Measurements from ENCODE around the gene WNT7A. TPM values are rescaled to one million over a fixed set of nuclear protein-coding genes. Genes with fewer than 3 reads are reported as not detected.

Gene WNT7A
- total and polyA plus RNA-seq, 9 donors = under 0.01 to 1.0 (median 0.07) TPM; not detected in 4

DNA sequence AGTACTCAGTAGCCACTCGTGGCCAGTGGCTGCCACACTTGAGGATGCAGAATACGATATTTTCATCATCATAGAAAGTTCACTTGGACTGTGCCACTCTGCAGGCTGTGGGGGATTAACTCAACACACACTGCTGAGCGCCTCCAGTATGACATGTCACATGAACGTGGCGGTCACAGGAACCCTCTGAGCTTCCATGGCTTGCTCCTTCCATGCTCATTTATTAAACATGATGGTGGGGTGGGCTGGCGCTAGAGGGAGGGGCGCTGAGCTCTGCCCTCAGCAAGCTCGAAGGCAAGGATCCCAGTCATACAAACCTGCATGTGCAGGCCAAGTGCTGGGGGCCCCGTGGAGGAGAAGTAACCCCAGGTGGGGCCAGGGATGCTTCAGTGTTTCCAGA, 85.5 kb downstream of the WNT7A start:
- no peak for DNase-seq
- Histone ChIP-seq H3K4me1 (ENCODE audit: control insufficient read depth, insufficient read depth, low read length) (no peaks in the 10 kb centered on the region), H3K36me3 (ENCODE audit: control insufficient read depth, insufficient read depth, low read length) (no peaks in the 10 kb centered on the region), H3K27ac (ENCODE audit: low read length) (no peak overlapping the region), H3K9me3 (replicated peaks; ENCODE audit: control insufficient read depth, low read depth, low read length) (no peaks in the 10 kb centered on the region), H3K4me3 (ENCODE audit: low read length) (no peak overlapping the region), H3K27me3 (ENCODE audit: control insufficient read depth, insufficient read depth, low read length) (peaks cover 41% of the 10 kb centered on the region)
- WGBS (ENCODE audit: insufficient coverage) = 89% methylated on average over 9 of the region's 9 CpGs

DNA sequence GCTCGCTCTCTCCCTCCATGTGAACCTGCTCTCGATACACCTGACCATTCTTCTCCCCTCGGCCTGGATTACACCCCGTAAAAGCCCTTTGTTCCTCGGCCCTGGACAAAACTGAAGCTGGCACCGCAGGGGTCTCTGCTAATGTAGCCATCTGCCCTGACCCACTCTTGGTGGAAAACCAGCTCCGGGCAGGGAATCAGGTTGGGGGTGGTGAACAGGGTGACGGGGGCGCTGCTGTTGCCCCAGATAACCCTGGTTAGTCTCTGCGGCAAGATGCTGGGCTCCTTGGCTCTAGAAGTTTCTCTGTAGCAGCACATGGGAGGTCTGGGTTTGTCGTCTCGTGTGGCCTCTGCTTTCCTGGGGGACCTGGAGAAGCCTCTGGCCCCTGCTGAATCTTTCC, 86.4 kb downstream of the WNT7A start:
- WGBS (ENCODE audit: insufficient coverage) = 67% methylated on average over 10 of the region's 12 CpGs
- Histone ChIP-seq H3K4me3 (ENCODE audit: low read length) (no peak overlapping the region), H3K27me3 (ENCODE audit: control insufficient read depth, insufficient read depth, low read length) (peaks cover 37% of the 10 kb centered on the region), H3K36me3 (ENCODE audit: control insufficient read depth, insufficient read depth, low read length) (no peaks in the 10 kb centered on the region), H3K9me3 (replicated peaks; ENCODE audit: control insufficient read depth, low read depth, low read length) (no peaks in the 10 kb centered on the region), H3K4me1 (ENCODE audit: control insufficient read depth, insufficient read depth, low read length) (no peaks in the 10 kb centered on the region), H3K27ac (ENCODE audit: low read length) (no peak overlapping the region)
- no peak for DNase-seq

DNA sequence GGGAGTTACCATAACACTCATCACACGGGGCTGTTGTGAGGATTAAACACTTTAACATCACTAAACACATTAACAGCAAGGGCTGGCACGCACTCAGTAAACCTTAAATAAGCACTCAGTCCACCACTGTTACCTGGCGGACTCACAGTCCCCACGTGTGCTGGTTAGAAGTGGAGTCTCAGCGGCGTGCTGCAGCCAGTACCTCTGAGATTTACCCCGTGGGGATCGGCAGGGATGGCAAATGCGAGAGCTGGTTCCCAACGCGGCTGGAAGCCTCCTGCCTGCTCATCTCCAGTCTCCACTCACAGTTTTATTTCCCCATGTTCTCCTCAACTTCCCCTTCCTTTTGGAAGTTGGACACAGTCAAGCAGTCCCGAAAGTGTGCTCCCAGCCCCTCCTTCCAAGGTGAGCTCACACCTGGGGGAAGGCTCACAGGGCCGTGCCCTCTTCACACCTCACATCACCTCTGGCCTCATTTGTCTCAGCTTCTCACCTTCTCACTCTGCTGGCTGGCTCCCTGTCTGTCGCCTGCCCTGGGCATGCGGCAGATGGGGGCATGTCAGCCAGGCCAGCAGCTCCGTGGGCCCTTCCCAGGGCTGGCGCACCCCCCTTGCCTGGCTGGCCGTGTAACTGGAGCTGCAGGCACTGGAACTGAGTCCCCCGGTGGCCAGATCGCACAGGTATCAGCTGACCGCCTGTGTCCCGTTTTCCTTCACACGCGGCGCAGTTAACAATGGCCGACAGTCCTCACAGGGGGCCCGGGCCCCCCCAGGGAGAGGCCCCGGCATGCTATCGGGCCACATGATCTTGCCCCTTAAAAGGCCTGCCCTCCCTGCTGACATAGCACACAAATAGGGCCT, 87.1 kb downstream of the WNT7A start:
- 32% methylated on average over 25 of the region's 29 CpGs for WGBS (ENCODE audit: insufficient coverage)
- Histone ChIP-seq H3K27me3 (ENCODE audit: control insufficient read depth, insufficient read depth, low read length) (peaks cover 35% of the 10 kb centered on the region), H3K36me3 (ENCODE audit: control insufficient read depth, insufficient read depth, low read length) (no peaks in the 10 kb centered on the region), H3K27ac (ENCODE audit: low read length) (no peak overlapping the region), H3K9me3 (replicated peaks; ENCODE audit: control insufficient read depth, low read depth, low read length) (no peaks in the 10 kb centered on the region), H3K4me1 (ENCODE audit: control insufficient read depth, insufficient read depth, low read length) (no peaks in the 10 kb centered on the region), H3K4me3 (ENCODE audit: low read length) (no peak overlapping the region)
- DNase-seq = no peak

DNA sequence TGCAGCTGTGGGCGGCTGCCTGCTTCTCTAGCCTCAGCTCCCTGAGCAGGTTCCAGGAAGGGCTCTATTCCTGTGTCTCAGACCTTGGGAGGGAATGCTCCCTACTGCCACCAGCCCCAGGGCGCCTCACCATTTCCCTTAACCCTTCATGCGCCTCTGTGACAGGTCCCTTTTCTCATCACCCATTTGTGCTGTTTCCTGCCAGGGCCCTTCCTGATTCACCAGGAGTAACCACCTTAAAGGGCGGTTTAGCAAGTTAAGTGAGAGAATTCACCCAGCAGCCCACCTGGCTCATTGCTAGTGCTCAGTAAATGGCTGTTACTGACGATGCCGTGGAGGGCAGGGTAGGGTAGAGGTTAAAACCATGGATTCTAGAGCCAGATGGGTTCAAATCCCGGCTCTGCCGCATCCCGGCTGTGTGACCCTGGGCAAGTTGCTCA, 87.8 kb downstream of the WNT7A start:
- Histone ChIP-seq H3K9me3 (replicated peaks; ENCODE audit: control insufficient read depth, low read depth, low read length) (no peaks in the 10 kb centered on the region), H3K27ac (ENCODE audit: low read length) (no peak overlapping the region), H3K4me3 (ENCODE audit: low read length) (no peak overlapping the region), H3K27me3 (ENCODE audit: control insufficient read depth, insufficient read depth, low read length) (peaks cover 35% of the 10 kb centered on the region), H3K36me3 (ENCODE audit: control insufficient read depth, insufficient read depth, low read length) (no peaks in the 10 kb centered on the region), H3K4me1 (ENCODE audit: control insufficient read depth, insufficient read depth, low read length) (no peaks in the 10 kb centered on the region)
- no peak for DNase-seq
- 57% methylated on average over 9 of the region's 9 CpGs for WGBS (ENCODE audit: insufficient coverage)

DNA sequence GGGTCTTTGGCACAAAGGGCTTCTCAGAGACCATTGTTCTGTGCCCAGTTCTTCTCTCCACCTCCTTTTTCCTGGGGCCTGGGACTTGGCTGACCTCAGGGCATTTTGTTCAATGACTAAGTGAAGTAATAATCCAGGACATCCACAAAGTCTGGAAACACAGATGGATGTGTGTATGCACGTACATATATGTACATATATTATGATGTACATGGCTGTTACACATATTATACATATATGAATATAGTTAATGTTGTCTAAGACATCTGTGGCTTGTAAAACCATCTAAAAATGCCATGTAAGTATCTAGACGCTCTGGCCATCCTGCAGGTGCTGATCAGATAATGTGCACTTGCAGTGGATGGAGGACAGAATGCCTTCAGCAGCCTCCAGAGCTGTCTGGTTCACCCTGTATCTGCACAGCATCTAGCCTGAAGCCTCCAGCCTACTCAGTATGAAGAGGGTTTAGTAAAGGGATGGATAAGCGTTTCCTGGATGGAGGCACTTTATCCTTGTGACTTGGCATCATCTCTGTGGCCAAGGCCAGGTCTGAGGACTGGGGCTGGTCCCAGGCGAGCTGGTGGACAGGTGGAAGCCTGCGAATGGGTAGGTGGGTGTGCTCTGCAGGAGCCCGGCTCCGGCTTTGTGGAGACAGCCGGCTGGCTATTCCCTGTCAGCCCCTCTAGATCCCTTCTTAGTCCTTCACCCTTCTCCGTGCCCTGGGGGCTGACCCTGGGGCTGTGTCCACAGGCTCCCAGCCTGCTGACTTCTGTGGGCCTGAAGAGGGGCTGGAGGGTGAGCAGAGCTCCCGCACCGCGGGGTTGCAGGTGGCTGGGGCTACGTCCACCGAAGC, 88.4 kb downstream of the WNT7A start:
- Histone ChIP-seq H3K27me3 (ENCODE audit: control insufficient read depth, insufficient read depth, low read length) (peaks cover 35% of the 10 kb centered on the region), H3K27ac (ENCODE audit: low read length) (no peak overlapping the region), H3K36me3 (ENCODE audit: control insufficient read depth, insufficient read depth, low read length) (no peaks in the 10 kb centered on the region), H3K4me3 (ENCODE audit: low read length) (no peak overlapping the region), H3K9me3 (replicated peaks; ENCODE audit: control insufficient read depth, low read depth, low read length) (no peaks in the 10 kb centered on the region), H3K4me1 (ENCODE audit: control insufficient read depth, insufficient read depth, low read length) (no peaks in the 10 kb centered on the region)
- WGBS (ENCODE audit: insufficient coverage) = 39% methylated on average over 8 of the region's 14 CpGs
- no peak for DNase-seq

DNA sequence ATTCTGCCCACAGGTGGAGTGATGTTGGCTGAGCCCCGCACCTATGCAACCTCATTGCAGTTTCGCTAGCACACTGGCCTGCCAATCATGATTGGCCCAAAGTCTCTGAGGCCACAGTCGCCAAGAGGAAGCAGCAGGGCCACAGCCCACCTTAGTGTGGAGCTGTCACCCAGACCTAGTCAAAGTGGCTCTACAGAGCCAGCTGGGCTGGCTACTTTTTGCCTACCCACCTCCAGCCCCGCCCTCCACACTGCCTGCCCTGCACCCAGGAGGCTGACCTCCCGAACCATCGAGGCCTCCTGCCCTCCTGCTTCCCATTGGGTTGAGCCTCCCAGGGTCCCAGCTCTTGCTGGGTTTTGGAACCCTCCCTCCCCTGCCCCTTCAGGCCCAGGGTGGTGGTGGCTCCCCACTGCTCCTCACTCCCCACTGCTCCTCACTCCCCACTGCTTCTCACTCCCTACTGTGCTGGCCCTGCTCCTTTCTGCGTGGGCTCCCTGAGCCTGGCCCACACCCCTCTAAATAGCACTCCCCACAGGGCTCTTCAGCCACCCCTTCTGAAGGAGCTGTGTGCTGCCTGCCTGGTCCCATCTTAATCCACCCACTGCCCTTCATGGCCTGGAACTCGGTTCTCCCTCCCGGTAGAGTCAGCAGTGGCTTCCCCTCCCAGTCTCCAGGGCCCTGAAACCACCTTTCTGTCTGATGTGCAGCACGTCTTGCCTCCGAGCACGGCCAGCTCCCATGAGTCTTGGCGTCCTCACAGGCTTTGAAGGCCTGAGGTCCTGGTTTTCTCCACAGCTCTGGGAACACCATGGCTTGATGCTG, 89.3 kb downstream of the WNT7A start:
- Histone ChIP-seq H3K27me3 (ENCODE audit: control insufficient read depth, insufficient read depth, low read length) (peaks cover 35% of the 10 kb centered on the region), H3K9me3 (replicated peaks; ENCODE audit: control insufficient read depth, low read depth, low read length) (no peaks in the 10 kb centered on the region)
- WGBS (ENCODE audit: insufficient coverage) = 58% methylated on average over 13 of the region's 13 CpGs

DNA sequence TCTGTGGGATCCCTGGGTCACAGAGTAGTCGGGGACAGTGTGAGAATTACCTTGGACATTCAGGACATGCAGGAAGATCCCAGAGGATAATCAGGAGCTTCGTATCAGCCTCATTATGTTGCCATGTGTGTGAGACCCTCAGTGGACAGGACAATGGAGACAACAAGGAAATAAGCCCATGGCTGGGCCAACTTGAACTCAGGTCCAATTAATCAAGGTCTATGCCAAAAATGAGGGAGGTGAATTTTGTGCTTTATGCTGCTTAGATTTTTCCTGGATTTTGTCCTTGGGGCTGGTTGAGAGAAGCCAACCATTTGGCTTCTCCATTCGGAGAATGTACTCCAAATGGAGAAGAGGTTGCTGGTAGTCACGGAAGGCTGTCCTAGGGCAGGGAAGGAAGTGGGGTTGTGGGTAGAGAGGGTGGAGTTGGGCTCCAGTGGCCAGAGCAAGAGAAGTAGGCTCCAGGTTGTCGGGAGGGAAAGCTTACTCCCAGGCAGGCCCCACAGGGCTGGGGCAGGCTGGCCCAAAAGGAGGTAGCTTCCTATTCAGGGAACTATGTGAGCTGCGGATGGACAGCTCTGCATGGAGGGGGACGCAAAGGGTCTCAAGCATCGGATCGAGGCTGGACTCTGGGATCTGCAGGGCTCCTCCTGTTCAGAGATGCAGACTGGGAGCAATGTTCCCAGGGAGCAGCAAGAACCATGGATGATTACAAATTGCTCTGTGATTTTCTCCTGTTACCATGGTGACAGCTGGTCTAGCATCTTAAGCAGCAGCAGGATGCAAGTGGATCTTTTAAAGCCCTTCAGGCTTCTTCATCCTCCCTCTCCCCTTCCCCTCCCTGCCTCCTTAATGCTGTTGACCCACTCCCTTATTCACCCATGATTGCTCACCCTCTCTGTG, 91.1 kb downstream of the WNT7A start:
- WGBS (ENCODE audit: insufficient coverage) = 71% methylated on average over 9 of the region's 9 CpGs
- Histone ChIP-seq H3K36me3 (ENCODE audit: control insufficient read depth, insufficient read depth, low read length) (no peaks in the 10 kb centered on the region), H3K4me3 (ENCODE audit: low read length) (no peak overlapping the region), H3K4me1 (ENCODE audit: control insufficient read depth, insufficient read depth, low read length) (no peaks in the 10 kb centered on the region), H3K27ac (ENCODE audit: low read length) (no peak overlapping the region), H3K27me3 (ENCODE audit: control insufficient read depth, insufficient read depth, low read length) (peaks cover 32% of the 10 kb centered on the region), H3K9me3 (replicated peaks; ENCODE audit: control insufficient read depth, low read depth, low read length) (no peaks in the 10 kb centered on the region)
- DNase-seq = peak; percentile 20

More for the DNA sequence above, 89.3 kb downstream of the WNT7A start:
- no peaks in the 10 kb centered on the region for H3K4me1 ChIP-seq (ENCODE audit: control insufficient read depth, insufficient read depth, low read length)
- DNase-seq = no peak
- no peak overlapping the region for H3K4me3 ChIP-seq (ENCODE audit: low read length)
- no peaks in the 10 kb centered on the region for H3K36me3 ChIP-seq (ENCODE audit: control insufficient read depth, insufficient read depth, low read length)
- no peak overlapping the region for H3K27ac ChIP-seq (ENCODE audit: low read length)

DNA sequence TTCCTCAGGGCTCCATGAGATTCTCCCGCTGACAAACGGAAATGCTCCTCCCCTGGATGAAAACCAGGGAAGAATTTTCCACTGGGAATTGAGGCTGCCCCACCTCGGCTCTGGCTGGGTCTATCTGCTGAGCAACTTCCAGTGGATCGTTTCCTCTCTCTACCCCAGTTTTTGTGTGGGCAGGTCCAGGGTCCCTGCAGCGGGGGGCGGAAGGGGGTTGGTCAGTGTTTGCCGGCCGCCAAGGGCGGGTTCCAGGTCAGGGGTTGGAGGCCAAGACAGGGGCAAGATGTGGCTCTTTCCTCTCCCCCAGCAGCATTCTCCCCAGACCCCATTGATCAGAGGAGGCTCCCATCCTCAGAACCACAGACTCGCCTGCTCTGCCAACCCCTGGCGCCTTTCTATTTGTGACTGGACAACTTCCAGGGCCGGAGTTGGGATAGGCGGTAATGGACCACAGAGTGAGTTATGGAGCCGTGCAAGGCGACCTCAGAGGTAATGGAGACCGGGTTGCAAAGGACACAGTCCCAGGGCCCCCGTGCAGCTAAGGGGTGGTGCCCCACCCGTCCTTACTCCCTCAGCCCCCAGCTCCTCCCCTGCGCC, 92.2 kb downstream of the WNT7A start:
- H3K4me1 ChIP-seq (ENCODE audit: control insufficient read depth, insufficient read depth, low read length) = peaks cover 8% of the 10 kb centered on the region
- no peaks in the 10 kb centered on the region for H3K36me3 ChIP-seq (ENCODE audit: control insufficient read depth, insufficient read depth, low read length)
- H3K9me3 ChIP-seq (replicated peaks; ENCODE audit: control insufficient read depth, low read depth, low read length) = peaks cover 2% of the 10 kb centered on the region
- peaks cover 23% of the 10 kb centered on the region for H3K27me3 ChIP-seq (ENCODE audit: control insufficient read depth, insufficient read depth, low read length)
- no peak overlapping the region for H3K4me3 ChIP-seq (ENCODE audit: low read length)
- no peak overlapping the region for H3K27ac ChIP-seq (ENCODE audit: low read length)
- no peak for DNase-seq
- whole genome bisulfite sequencing (ENCODE audit: insufficient coverage) = 36% methylated on average over 12 of the region's 19 CpGs

DNA sequence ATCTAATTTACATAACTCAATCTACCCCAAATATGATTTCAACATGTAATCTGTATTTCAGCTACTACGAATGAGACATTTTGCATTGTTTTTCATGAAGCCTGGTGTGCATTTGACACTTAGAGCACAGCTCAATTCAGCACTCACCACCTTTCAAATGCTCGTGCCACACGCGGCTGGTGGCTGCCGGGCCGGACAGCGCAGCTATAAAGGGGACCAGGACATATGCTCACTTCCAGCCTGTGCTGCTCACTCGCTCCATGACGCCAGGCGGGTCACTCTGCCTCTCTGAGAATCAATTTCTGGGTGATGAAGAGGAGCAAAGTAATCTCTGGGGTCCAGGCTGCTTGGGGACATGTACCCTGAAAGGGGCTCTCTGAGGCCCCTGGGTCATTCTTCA, 93.1 kb downstream of the WNT7A start:
- DNase-seq = no peak

More for the DNA sequence above, 93.1 kb downstream of the WNT7A start:
- H3K27ac ChIP-seq (ENCODE audit: low read length) = no peak overlapping the region
- H3K27me3 ChIP-seq (ENCODE audit: control insufficient read depth, insufficient read depth, low read length) = peaks cover 18% of the 10 kb centered on the region
- peaks cover 2% of the 10 kb centered on the region for H3K9me3 ChIP-seq (replicated peaks; ENCODE audit: control insufficient read depth, low read depth, low read length)
- H3K36me3 ChIP-seq (ENCODE audit: control insufficient read depth, insufficient read depth, low read length) = no peaks in the 10 kb centered on the region
- peaks cover 16% of the 10 kb centered on the region for H3K4me1 ChIP-seq (ENCODE audit: control insufficient read depth, insufficient read depth, low read length)
- no peak overlapping the region for H3K4me3 ChIP-seq (ENCODE audit: low read length)
- WGBS (ENCODE audit: insufficient coverage) = 82% methylated on average over 1 of the region's 10 CpGs
